Body of pancreas (tissue), 4 donors: ENCODE measurements around the gene SYT8. TPM values are rescaled to one million over a fixed set of nuclear protein-coding genes. Genes with fewer than 3 reads are reported as not detected.

Experiments used
- ATAC-seq: fragments of 150-250 bp; one replicate; pipeline ENCODE4 v1.9.1; 2016
- DNase-seq, 4 donors: peaks; one replicate each; pipeline ENCODE4 v3.0.0-alpha.2; 2019
- H3K27ac ChIP-seq, 4 donors: fragments of 200-600 bp; sonication (generic); 1 replicate in 3 of 4; 2 replicates in 1 of 4; pipeline versions ENCODE4 v1.5.1 to v1.6.1; 2016 to 2019; ENCODE audit warnings: mild to moderate bottlenecking in 1 of 4, mixed read lengths in 1 of 4, moderate library complexity in 1 of 4
- H3K27me3 ChIP-seq, 2 donors: fragments of 200-600 bp; sonication (generic); one replicate each; pipeline ENCODE4 v1.6.0; 2016; ENCODE audit warnings: mild to moderate bottlenecking in 1 of 2
- H3K36me3 ChIP-seq, 2 donors: fragments of 200-600 bp; sonication (generic); replicated peaks in 1 of 2; 2 replicates each; pipeline ENCODE4 v1.5.1; 2016; ENCODE audit warnings: low read depth in 2 of 2; ENCODE audit not compliant: insufficient read depth in 1 of 2
- H3K4me1 ChIP-seq: fragments of 200-600 bp; sonication (generic); one replicate; pipeline ENCODE4 v1.6.0; 2016
- H3K4me3 ChIP-seq, 2 donors: fragments of 200-600 bp; sonication (generic); 1 replicate in 1 of 2; 2 replicates in 1 of 2; pipeline ENCODE4 v1.5.1; 2016 to 2019
- H3K9me3 ChIP-seq, 3 donors: fragments of 200-600 bp; sonication (generic); 1 replicate in 2 of 3; 2 replicates in 1 of 3; pipeline ENCODE4 v1.5.1; 2016
- POLR2A ChIP-seq, 3 donors: fragments of 450-650 bp; IDR thresholded peaks; one replicate each; pipeline ENCODE4 v1.6.1; 2016; ENCODE audit warnings: antibody characterized with exemption in 3 of 3, mild to moderate bottlenecking in 2 of 3
- WGBS, 2 donors: methylation state at CpG; one replicate each; pipeline ENCODE4 v1.1.5; 2017; 5-methylcytosine and 5-hydroxymethylcytosine counted together
- intact Hi-C: fragments of 100-400 bp; cut with DNase I; formaldehyde crosslinking; loops from one replicate; pipeline ENCODE4 v1.15.1; 2023
- total RNA-seq, 2 donors: library from RNA; depleted of rRNA; stranded (reverse); fragments of >200 nt; gene quantifications; one replicate each; pipeline ENCODE4 v1.1.0, GENCODE V29; 2016
- TF ChIP-seq, protein P1 (sequence below), 7 experiments: fragments of 450-650 bp in 4 of 7; fragments of 200-600 bp in 3 of 7; sonication (generic) in 3 of 7; IDR thresholded peaks; one replicate each; pipeline ENCODE4 v1.5.1; 2016 to 2019; ENCODE audit warnings: antibody characterized with exemption in 7 of 7

SYT8 gene
- total RNA-seq, 2 donors from 2014 or later: 6.0 to 32.6 TPM

DNA sequence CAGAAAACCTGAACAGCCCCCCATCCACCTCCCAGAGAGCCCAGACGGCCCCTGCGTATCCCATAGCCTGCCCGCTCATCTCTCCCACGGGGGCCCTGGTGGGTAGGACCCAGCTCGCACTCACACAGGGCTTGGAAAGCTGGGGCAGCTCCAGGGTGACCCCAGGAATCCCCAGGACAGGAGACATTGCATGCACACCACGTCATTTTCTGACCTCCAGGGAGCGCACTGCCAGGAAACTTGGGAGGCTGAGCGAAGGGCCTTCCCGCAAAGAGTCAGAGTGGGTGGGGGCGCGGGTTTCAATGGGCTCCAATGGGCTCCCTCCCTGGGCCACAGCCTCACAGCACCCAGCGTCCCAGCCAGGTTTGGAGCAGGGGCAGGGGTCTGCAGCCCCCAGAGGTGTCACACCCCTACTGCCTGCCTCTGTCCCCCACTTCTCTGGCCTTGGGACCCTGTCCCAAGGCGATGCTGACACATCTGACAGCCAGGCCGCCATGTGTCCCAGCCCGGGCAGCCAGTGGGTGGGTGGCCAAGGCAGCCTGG, 8.2 kb upstream of the SYT8 start:
- WGBS, 2 donors: 70% methylated on average over 14 of the region's 15 CpGs; no CpG with 5 or more reads in 1 of the 2 donors
- no peaks in the 10 kb centered on the region for H3K9me3 ChIP-seq
- ATAC-seq: peak; percentile 6
- TF ChIP-seq, protein P1, sequence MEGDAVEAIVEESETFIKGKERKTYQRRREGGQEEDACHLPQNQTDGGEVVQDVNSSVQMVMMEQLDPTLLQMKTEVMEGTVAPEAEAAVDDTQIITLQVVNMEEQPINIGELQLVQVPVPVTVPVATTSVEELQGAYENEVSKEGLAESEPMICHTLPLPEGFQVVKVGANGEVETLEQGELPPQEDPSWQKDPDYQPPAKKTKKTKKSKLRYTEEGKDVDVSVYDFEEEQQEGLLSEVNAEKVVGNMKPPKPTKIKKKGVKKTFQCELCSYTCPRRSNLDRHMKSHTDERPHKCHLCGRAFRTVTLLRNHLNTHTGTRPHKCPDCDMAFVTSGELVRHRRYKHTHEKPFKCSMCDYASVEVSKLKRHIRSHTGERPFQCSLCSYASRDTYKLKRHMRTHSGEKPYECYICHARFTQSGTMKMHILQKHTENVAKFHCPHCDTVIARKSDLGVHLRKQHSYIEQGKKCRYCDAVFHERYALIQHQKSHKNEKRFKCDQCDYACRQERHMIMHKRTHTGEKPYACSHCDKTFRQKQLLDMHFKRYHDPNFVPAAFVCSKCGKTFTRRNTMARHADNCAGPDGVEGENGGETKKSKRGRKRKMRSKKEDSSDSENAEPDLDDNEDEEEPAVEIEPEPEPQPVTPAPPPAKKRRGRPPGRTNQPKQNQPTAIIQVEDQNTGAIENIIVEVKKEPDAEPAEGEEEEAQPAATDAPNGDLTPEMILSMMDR (IDR thresholded peaks at IDR 0.05): no peak
- TF ChIP-seq POLR2A (IDR thresholded peaks at IDR 0.05): no peak
- H3K36me3 ChIP-seq: no peaks in the 10 kb centered on the region
- H3K4me3 ChIP-seq: no peak overlapping the region
- intact Hi-C loops: loop anchor here (5.0 kb wide), 1 partner anchor 51 kb away; no protein-coding TSS in a partner anchor
- DNase-seq: peak; percentile 56 to 65 (median 60)
- peaks cover 67% of the 10 kb centered on the region for H3K4me1 ChIP-seq
- no peaks in the 10 kb centered on the region for H3K27me3 ChIP-seq
- H3K27ac ChIP-seq: peak overlapping the region; percentile 37 to 84 (median 74)

DNA sequence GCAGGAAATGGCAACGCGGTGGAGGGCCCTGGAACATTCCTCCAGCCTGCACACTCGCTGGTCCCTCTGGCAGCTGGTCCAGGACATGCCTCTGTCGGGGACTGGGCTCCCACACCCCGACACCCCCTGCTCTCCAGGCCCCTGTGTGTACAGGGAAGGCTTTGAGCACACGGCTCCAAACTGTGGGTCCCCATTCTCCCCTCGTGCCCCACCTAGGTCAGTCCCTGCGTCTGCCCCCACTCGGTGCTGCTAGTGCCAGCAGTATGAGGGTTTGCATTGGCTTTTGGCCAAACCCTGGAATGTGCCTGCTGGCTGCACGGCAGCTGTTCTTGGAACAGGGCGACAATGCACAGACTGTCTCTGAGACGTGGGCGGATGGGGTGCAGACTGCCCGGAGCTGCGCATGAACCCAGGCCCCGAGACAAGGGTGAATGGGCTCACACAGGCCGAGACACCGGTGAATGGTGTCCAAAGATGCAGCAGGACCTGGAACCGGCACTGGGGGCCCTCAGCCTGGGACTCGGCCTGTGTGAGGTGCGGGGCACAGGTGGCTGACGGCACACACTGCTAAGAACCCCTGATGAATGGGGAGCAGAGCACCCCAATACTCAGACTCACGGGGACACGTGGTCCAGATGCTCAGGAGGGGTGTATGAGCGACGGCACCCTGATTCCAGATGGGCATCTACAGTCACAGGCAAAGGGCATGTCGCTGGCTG, 7.5 kb upstream of the SYT8 start:
- intact Hi-C loops: loop anchor here (5.0 kb wide), 1 partner anchor 50 kb away; no protein-coding TSS in a partner anchor
- no peaks in the 10 kb centered on the region for H3K9me3 ChIP-seq
- peaks cover 74% of the 10 kb centered on the region for H3K4me1 ChIP-seq
- peak in 1 of 3 donors; percentile 43 for TF ChIP-seq POLR2A (IDR thresholded peaks at IDR 0.05)
- TF ChIP-seq, protein P1 (IDR thresholded peaks at IDR 0.05): peak in 1 of 7 experiments; percentile 15
- no peaks in the 10 kb centered on the region for H3K36me3 ChIP-seq
- peak; percentile 83 to 93 (median 90) for DNase-seq
- 28 to 39% methylated on average over 15 to 27 of the region's 27 CpGs for WGBS, 2 donors
- H3K4me3 ChIP-seq: no peak overlapping the region
- peak; percentile 66 for ATAC-seq
- H3K27me3 ChIP-seq: no peaks in the 10 kb centered on the region
- peak overlapping the region; percentile 37 to 84 (median 74) for H3K27ac ChIP-seq

DNA sequence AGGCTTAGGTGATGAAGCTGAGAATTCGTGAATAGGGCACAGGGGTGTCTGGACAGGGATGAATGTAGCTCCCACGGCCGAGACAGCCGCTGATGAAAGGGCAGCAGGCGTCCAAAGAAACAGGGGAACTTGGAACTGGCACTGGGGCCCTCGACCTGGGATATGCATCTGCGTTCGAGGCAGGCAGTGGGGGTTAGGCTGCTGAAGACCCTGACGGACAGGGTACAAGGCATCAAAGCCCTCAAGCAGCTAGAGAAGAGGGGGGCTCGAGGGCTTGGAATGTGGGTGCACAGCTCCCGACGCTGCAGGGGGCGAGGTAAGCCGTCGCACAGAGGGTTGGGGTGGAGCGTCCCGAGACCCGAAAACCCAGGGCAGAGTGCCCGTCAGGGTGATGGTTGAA, 6.9 kb upstream of the SYT8 start:
- intact Hi-C loops: loop anchor here (5.0 kb wide), 1 partner anchor 49 kb away; no protein-coding TSS in a partner anchor
- no peak for TF ChIP-seq POLR2A (IDR thresholded peaks at IDR 0.05)
- TF ChIP-seq, protein P1 (IDR thresholded peaks at IDR 0.05): no peak
- Histone ChIP-seq H3K4me3 (no peak overlapping the region), H3K36me3 (no peaks in the 10 kb centered on the region), H3K27ac (peak overlapping the region in 3 of 4 donors; percentile 69 to 84 (median 78)), H3K9me3 (no peaks in the 10 kb centered on the region), H3K4me1 (peaks cover 80% of the 10 kb centered on the region), H3K27me3 (no peaks in the 10 kb centered on the region)
- WGBS, 2 donors: 85 to 89% methylated on average over 19 of the region's 19 CpGs
- ATAC-seq (no peak), DNase-seq (no peak)

DNA sequence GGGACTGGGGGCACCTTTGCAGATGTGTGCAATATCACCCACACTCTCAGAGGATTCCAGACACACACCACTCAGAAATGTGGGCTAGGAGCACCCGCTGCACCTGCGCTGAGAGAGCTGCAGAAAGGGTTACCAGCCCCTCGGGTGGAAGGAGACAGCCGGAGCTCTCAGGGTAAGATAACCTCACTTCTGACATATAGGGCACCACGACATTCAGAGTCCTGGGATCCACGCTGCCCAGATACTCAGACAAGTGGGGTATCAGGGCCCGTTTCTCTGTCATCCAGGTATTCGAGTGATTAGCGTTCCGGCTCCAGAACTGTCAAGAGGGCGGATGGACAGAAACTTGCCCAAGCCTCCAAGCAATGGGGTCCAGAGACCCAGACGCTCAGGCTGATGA, 6.2 kb upstream of the SYT8 start:
- ATAC-seq (no peak), DNase-seq (no peak)
- Histone ChIP-seq H3K36me3 (no peaks in the 10 kb centered on the region), H3K4me1 (peaks cover 86% of the 10 kb centered on the region), H3K27me3 (no peaks in the 10 kb centered on the region), H3K27ac (no peak overlapping the region), H3K9me3 (no peaks in the 10 kb centered on the region), H3K4me3 (no peak overlapping the region)
- WGBS, 2 donors: 78 to 82% methylated on average over 9 to 12 of the region's 12 CpGs
- TF ChIP-seq, protein P1 (IDR thresholded peaks at IDR 0.05): no peak
- no peak for TF ChIP-seq POLR2A (IDR thresholded peaks at IDR 0.05)
- intact Hi-C loops: loop anchor here (5.0 kb wide), 1 partner anchor 49 kb away; no protein-coding TSS in a partner anchor
